Uterus (tissue), 2 donors: ENCODE results near the gene HIVEP3.

Source experiments
- POLR2A ChIP-seq, 2 donors: fragments of 450-650 bp; IDR thresholded peaks; one replicate each; pipeline ENCODE4 v1.6.1; 2016; ENCODE audit warnings: antibody characterized with exemption in 2 of 2, mild to moderate bottlenecking in 1 of 2, moderate library complexity in 1 of 2
- TF ChIP-seq, protein P1 (sequence below), 4 experiments: fragments of 200-600 bp in 2 of 4; fragments of 450-650 bp in 2 of 4; sonication (generic) in 2 of 4; IDR thresholded peaks; one replicate each; pipeline ENCODE4 v1.5.1; 2016 to 2019; ENCODE audit warnings: antibody characterized with exemption in 4 of 4, mild to moderate bottlenecking in 2 of 4, moderate library complexity in 1 of 4

- TF ChIP-seq, protein P1, sequence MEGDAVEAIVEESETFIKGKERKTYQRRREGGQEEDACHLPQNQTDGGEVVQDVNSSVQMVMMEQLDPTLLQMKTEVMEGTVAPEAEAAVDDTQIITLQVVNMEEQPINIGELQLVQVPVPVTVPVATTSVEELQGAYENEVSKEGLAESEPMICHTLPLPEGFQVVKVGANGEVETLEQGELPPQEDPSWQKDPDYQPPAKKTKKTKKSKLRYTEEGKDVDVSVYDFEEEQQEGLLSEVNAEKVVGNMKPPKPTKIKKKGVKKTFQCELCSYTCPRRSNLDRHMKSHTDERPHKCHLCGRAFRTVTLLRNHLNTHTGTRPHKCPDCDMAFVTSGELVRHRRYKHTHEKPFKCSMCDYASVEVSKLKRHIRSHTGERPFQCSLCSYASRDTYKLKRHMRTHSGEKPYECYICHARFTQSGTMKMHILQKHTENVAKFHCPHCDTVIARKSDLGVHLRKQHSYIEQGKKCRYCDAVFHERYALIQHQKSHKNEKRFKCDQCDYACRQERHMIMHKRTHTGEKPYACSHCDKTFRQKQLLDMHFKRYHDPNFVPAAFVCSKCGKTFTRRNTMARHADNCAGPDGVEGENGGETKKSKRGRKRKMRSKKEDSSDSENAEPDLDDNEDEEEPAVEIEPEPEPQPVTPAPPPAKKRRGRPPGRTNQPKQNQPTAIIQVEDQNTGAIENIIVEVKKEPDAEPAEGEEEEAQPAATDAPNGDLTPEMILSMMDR (IDR thresholded peaks at IDR 0.05), result no peak
- no peak for TF ChIP-seq POLR2A (IDR thresholded peaks at IDR 0.05)
These were observed 388.3 kb downstream of the HIVEP3 start for GRCh38 chr1:41530411-41530810.
